CD4-positive, alpha-beta T cell treated with Interleukin-1 beta for 1 hour (primary cell): Measurements from ENCODE around the gene APOF.
"Not testable (repeated sequence)": the region's sequence is repeated elsewhere in the genome, so short reads cannot be mapped to it uniquely, and the experiment has no call there.

Experiments used
- DNase-seq, 2 donors: peaks; one replicate each; pipeline ENCODE4 v3.0.0-alpha.2; 2020 to 2022

APOF gene

GRCh38 chr12:56366948-56367347, 4.3 kb upstream of the APOF start:
- no peak for DNase-seq

GRCh38 chr12:56361487-56362129, 1.0 kb downstream of the APOF start:
- DNase-seq = no peak

- peak; percentile 100 for DNase-seq
Measured at GRCh38 chr12:56359851-56360767, 2.5 kb downstream of the APOF start, which contains the start of gene STAT2. STAT2 (minus strand) TSS chr12:56360107; CDS start chr12:56356571, 3,536 bp downstream.

GRCh38 chr12:56358836-56359532, 3.7 kb downstream of the APOF start:
- DNase-seq = no peak

GRCh38 chr12:56351325-56351724, 11.3 kb downstream of the APOF start:
- no peak for DNase-seq

- no peak for DNase-seq
Measured at GRCh38 chr12:56350662-56351061, 12.0 kb downstream of the APOF start.

- DNase-seq = no peak
Measured at GRCh38 chr12:56348776-56349175, 13.9 kb downstream of the APOF start.

GRCh38 chr12:56347255-56347654, 15.4 kb downstream of the APOF start:
- not testable (repeated sequence) for DNase-seq

GRCh38 chr12:56346675-56347074, 16.0 kb downstream of the APOF start:
- no peak for DNase-seq

- not testable (repeated sequence) for DNase-seq
Measured at GRCh38 chr12:56342290-56342689, 20.4 kb downstream of the APOF start.

GRCh38 chr12:56341616-56342015, 21.0 kb downstream of the APOF start:
- no peak for DNase-seq

- no peak for DNase-seq
Measured at GRCh38 chr12:56339158-56339422, 23.6 kb downstream of the APOF start.

- peak; percentile 89 to 91 for DNase-seq
Measured at GRCh38 chr12:56338308-56339157, 24.1 kb downstream of the APOF start, which contains the start of gene IL23A. IL23A (plus strand) TSS chr12:56338884; CDS start chr12:56339045, 161 bp downstream.

GRCh38 chr12:56337753-56338251, 24.9 kb downstream of the APOF start:
- peak in 1 of 2 donors; percentile 32 for DNase-seq

- DNase-seq = peak in 1 of 2 donors; percentile 66
Measured at GRCh38 chr12:56336361-56337167, 26.1 kb downstream of the APOF start.

- DNase-seq = not testable (repeated sequence)
Measured at GRCh38 chr12:56335527-56335926, 27.1 kb downstream of the APOF start.

- no peak for DNase-seq
Measured at GRCh38 chr12:56334490-56334793, 28.2 kb downstream of the APOF start.

GRCh38 chr12:56333679-56334489, 28.8 kb downstream of the APOF start, which contains the start of gene PAN2:
PAN2 (minus strand) TSS chr12:56334000; CDS start chr12:56333094, 906 bp downstream.
- DNase-seq = peak; percentile 96 to 97

- DNase-seq = no peak
Measured at GRCh38 chr12:56333197-56333678, 29.4 kb downstream of the APOF start.

GRCh38 chr12:56332512-56333196, 30.0 kb downstream of the APOF start:
- no peak for DNase-seq
